PC-9 (cell line): Measurements from ENCODE around the gene SALL4. TPM values are rescaled to one million over a fixed set of nuclear protein-coding genes. Genes with fewer than 3 reads are reported as not detected.
A peak's percentile ranks its signal among the peaks of the same experiment; 100 is the strongest.

ENCODE experiments used
- BruUV-seq: library from RNA; stranded (reverse); fragments of 400-500 nt; replicated peaks from 2 replicates; lab custom pipeline; 2021; lab: Mats Ljungman, UMichigan
- CTCF ChIA-PET: fragments of 300-600 bp; sonication (Branson Sonifier 250); formaldehyde crosslinking; loops from one replicate; lab custom pipeline; 2022; ENCODE audit warnings: antibody characterized with exemption; lab: Charles Lee
- POLR2A ChIA-PET: fragments of 300-600 bp; sonication (Branson Sonifier 250); formaldehyde crosslinking; loops from one replicate; lab custom pipeline; 2022; ENCODE audit warnings: antibody characterized with exemption; ENCODE audit not compliant: unreplicated experiment; lab: Charles Lee
- DNase-seq, 2 experiments: peaks; one replicate each; pipeline versions ENCODE4 v3.0.0 to v3.0.0-alpha.2; 2015 to 2022; ENCODE audit warnings: mixed read lengths in 1 of 2
- H2AFZ ChIP-seq: fragments of 200-600 bp; sonication (generic); 2 replicates; pipeline ENCODE4 v1.8.1; 2017; ENCODE audit warnings: antibody characterized with exemption
- H3F3A ChIP-seq: fragments of 200-600 bp; sonication (generic); 2 replicates; pipeline ENCODE4 v1.8.1; 2017; ENCODE audit warnings: antibody characterized with exemption, mild to moderate bottlenecking, low read depth; ENCODE audit not compliant: insufficient read depth
- H3K27ac ChIP-seq: fragments of 200-600 bp; sonication (generic); 2 replicates; pipeline ENCODE4 v1.6.1; 2016; ENCODE audit warnings: mixed run types
- H3K27me3 ChIP-seq: fragments of 200-600 bp; sonication (generic); 2 replicates; pipeline ENCODE4 v1.6.1; 2016; ENCODE audit warnings: low read depth, mixed run types; ENCODE audit not compliant: insufficient read depth
- H3K36me3 ChIP-seq: fragments of 200-600 bp; sonication (generic); 2 replicates; pipeline ENCODE4 v1.6.1; 2016; ENCODE audit warnings: low read depth, mixed run types
- H3K4me1 ChIP-seq: fragments of 200-600 bp; sonication (generic); replicated peaks from 2 replicates; pipeline ENCODE4 v1.6.1; 2016; ENCODE audit warnings: mixed run types; ENCODE audit not compliant: insufficient read depth
- H3K4me2 ChIP-seq: fragments of 200-600 bp; sonication (generic); 2 replicates; pipeline ENCODE4 v1.6.1; 2017; ENCODE audit warnings: mixed run types
- H3K4me3 ChIP-seq: fragments of 200-600 bp; sonication (generic); 2 replicates; pipeline ENCODE4 v1.6.1; 2016; ENCODE audit warnings: mixed run types
- H3K79me2 ChIP-seq: fragments of 200-600 bp; sonication (generic); 2 replicates; pipeline ENCODE4 v1.6.1; 2017; ENCODE audit warnings: low read depth, mixed run types
- H3K9me2 ChIP-seq: fragments of 200-600 bp; sonication (generic); 2 replicates; pipeline ENCODE4 v1.8.1; 2017; ENCODE audit warnings: mild to moderate bottlenecking; ENCODE audit not compliant: insufficient read depth
- H3K9me3 ChIP-seq: fragments of 200-600 bp; sonication (generic); 2 replicates; pipeline ENCODE4 v1.8.1; 2016; ENCODE audit warnings: low read depth; ENCODE audit not compliant: insufficient read depth
- H4K20me1 ChIP-seq: fragments of 200-600 bp; sonication (generic); 2 replicates; pipeline ENCODE4 v1.8.1; 2017; ENCODE audit not compliant: insufficient read depth
- EZH2 ChIP-seq: fragments of 200-600 bp; sonication (generic); IDR thresholded peaks from 2 replicates; pipeline ENCODE4 v1.8.0; 2017; ENCODE audit warnings: antibody characterized with exemption, low read depth
- intact Hi-C: fragments of 100-400 bp; cut with micrococcal nuclease; formaldehyde crosslinking; loops from one replicate; pipeline ENCODE4 v1.10.0; 2022; ENCODE audit not compliant: unreplicated experiment
- total RNA-seq: library from RNA; stranded (reverse); gene quantifications from 2 replicates; pipeline ENCODE4 v1.2.3, GENCODE V29; 2021
- TF ChIP-seq, protein P1 (sequence below): fragments of 200-600 bp; sonication (generic); conservative IDR thresholded peaks from 2 replicates; pipeline ENCODE4 v1.6.1; 2017; ENCODE audit warnings: mixed run types, antibody characterized with exemption, mild to moderate bottlenecking, moderate library complexity

Gene SALL4
- total RNA-seq, 1 experiment from 2014 or later = 1.6 TPM

DNA sequence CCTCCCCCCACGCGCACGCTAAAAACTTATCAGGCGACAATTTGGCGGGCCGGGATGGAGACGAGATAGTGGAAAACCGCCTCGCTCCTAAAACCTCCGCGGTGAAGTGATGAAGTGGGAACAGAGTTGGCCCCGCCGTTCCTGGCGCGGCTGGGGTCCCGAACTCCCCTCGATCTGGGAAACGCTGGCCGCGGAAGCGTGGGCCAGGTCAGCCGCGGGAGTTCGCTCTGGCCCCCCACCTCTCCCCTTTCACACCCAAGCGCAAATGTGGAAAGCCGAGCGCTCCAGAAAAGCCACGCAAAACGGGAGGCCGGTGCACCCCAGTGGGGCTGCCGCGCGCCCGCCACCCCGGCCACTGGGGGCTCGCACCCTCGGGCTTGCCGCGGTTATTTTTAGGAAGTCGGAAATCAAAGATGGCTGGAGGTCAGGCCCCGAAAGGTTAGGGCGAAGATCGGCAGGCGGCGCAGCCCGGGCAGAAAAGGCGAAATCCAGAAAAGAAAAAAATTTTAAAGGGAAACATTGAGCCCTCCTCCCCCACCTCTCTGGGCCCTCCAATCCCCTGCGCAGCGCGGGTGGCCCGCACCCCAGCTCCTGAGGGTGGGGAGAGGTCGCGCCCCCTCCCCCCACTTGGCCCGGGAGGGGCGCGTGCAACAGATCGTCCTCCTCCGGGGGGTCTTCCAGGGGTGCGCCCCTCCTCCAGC is 1.0 kb downstream of the SALL4 start:
- peak overlapping the region; percentile 97 for H3K4me2 ChIP-seq
- ChIA-PET CTCF (interaction anchor here (1.2 kb wide), 1 partner anchor 113 kb away, joined by 3 read pairs; no protein-coding TSS in a partner anchor), POLR2A (no interaction called here)
- peaks cover 11% of the 10 kb centered on the region for H3K79me2 ChIP-seq
- H3K36me3 ChIP-seq = no peaks in the 10 kb centered on the region
- peak in 1 of 2 experiments; percentile 10 for DNase-seq
- peak overlapping the region; percentile 56 for H3K27ac ChIP-seq
- H3K9me3 ChIP-seq = no peaks in the 10 kb centered on the region
- peak overlapping the region; percentile 97 for H2AFZ ChIP-seq
- peaks cover 50% of the 10 kb centered on the region; the same call in 1 of the 2 replicates for H3F3A ChIP-seq
- no peaks in the 10 kb centered on the region for H4K20me1 ChIP-seq
- peaks cover 68% of the 10 kb centered on the region for H3K4me1 ChIP-seq
- TF ChIP-seq EZH2 = no peak
- TF ChIP-seq, protein P1, sequence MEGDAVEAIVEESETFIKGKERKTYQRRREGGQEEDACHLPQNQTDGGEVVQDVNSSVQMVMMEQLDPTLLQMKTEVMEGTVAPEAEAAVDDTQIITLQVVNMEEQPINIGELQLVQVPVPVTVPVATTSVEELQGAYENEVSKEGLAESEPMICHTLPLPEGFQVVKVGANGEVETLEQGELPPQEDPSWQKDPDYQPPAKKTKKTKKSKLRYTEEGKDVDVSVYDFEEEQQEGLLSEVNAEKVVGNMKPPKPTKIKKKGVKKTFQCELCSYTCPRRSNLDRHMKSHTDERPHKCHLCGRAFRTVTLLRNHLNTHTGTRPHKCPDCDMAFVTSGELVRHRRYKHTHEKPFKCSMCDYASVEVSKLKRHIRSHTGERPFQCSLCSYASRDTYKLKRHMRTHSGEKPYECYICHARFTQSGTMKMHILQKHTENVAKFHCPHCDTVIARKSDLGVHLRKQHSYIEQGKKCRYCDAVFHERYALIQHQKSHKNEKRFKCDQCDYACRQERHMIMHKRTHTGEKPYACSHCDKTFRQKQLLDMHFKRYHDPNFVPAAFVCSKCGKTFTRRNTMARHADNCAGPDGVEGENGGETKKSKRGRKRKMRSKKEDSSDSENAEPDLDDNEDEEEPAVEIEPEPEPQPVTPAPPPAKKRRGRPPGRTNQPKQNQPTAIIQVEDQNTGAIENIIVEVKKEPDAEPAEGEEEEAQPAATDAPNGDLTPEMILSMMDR = no peak; the same call in 1 of the 2 replicates
- intact Hi-C loops = loop anchor here (2.0 to 5.0 kb wide), 3 partner anchors 166 to 282 kb away; no protein-coding TSS in a partner anchor
- H3K27me3 ChIP-seq = no peaks in the 10 kb centered on the region
- no TSS peak for BruUV-seq
- no peaks in the 10 kb centered on the region for H3K9me2 ChIP-seq
- peak overlapping the region; percentile 78 for H3K4me3 ChIP-seq

DNA sequence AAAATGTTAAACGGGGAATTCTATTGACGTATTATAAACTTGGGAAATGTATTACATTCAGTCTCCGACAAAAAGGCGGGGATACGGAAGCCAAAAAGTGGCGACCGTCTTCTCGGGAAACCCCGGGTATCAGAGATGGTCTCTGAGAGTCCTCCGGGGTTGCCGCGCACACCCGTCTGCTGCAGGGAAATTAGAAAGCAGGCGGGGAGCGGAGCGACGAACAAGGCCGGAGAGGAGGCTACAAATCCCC is 1.5 kb downstream of the SALL4 start:
- no peaks in the 10 kb centered on the region for H3K9me3 ChIP-seq
- peak overlapping the region; percentile 78 for H3K4me3 ChIP-seq
- CTCF ChIA-PET = interaction anchor here (1.2 kb wide), 1 partner anchor 113 kb away, joined by 3 read pairs; no protein-coding TSS in a partner anchor
- H3K27ac ChIP-seq = peak overlapping the region; percentile 56
- intact Hi-C loops = loop anchor here (1.0 to 5.0 kb wide), 4 partner anchors 100 to 282 kb away; no protein-coding TSS in a partner anchor
- H2AFZ ChIP-seq = peak overlapping the region; percentile 97
- peaks cover 11% of the 10 kb centered on the region for H3K79me2 ChIP-seq
- BruUV-seq = no TSS peak
- peaks cover 47% of the 10 kb centered on the region; the same call in 1 of the 2 replicates for H3F3A ChIP-seq
- H3K27me3 ChIP-seq = no peaks in the 10 kb centered on the region
- DNase-seq = peak in 1 of 2 experiments; percentile 20
- POLR2A ChIA-PET = no interaction called here
- H4K20me1 ChIP-seq = no peaks in the 10 kb centered on the region
- H3K4me2 ChIP-seq = peak overlapping the region; percentile 97
- no peaks in the 10 kb centered on the region for H3K9me2 ChIP-seq
- H3K4me1 ChIP-seq = peaks cover 68% of the 10 kb centered on the region
- H3K36me3 ChIP-seq = no peaks in the 10 kb centered on the region
- no peak for TF ChIP-seq EZH2
- TF ChIP-seq, protein P1 = no peak

DNA sequence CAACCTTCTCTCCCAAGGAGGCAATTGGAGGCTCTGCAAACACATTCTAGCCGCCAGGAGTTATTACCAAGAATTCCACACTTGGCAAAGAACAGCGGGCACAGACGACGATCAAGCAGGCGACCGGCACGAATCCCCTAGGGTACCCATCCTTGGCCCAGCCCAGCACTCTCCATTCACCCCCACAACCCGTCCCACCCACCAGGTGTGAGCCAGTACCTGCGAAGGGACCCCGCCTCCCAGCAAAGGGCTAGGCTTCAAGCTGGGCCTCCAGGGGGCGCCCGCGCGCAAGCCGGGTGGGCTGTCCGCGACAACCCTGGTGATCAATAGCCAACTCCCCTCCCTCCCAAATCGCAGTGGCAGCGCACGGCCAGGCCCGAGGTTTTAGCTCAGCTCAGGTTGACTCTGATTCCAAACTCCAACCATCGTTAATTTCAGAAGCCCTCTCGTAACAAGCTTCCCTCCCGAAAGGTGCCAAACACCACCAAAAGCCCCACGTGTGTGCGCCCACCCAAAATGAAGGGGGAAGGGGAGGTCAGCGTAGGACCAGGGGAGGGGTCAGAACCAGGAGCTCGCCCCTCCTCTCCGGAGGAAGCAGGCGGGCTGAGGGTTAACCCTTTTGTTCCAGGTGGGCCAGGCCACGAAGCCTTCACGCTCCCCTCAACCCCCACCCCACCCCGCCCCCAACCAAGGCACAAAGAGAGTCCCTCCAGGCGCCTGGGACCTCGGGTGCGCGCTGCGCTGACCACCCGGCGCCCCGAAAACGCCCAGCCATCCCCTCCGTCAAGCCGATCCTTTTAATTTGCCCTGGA is 2.1 kb downstream of the SALL4 start:
- Histone ChIP-seq H3F3A (peaks cover 47% of the 10 kb centered on the region; the same call in 1 of the 2 replicates), H3K9me2 (no peaks in the 10 kb centered on the region), H3K4me2 (peak overlapping the region; percentile 97), H3K79me2 (peaks cover 11% of the 10 kb centered on the region), H4K20me1 (no peaks in the 10 kb centered on the region), H2AFZ (peak overlapping the region; percentile 97), H3K27ac (peak overlapping the region; percentile 56), H3K27me3 (no peaks in the 10 kb centered on the region), H3K4me1 (peaks cover 68% of the 10 kb centered on the region), H3K4me3 (peak overlapping the region; percentile 78), H3K36me3 (no peaks in the 10 kb centered on the region), H3K9me3 (no peaks in the 10 kb centered on the region)
- TF ChIP-seq, protein P1 = peak; percentile 97
- no peak for TF ChIP-seq EZH2
- POLR2A ChIA-PET = no interaction called here
- intact Hi-C loops = loop anchor here (1.0 to 5.0 kb wide), 4 partner anchors 100 to 283 kb away; no protein-coding TSS in a partner anchor
- peak; percentile 62 to 84 for DNase-seq
- BruUV-seq = no TSS peak
- CTCF ChIA-PET = interaction anchor here (0.6 to 1.2 kb wide), 2 partner anchors 78 to 114 kb away, joined by 3 read pairs; no protein-coding TSS in a partner anchor
